ENCODE data around the gene RPS2.
A peak's percentile ranks its signal among the peaks of the same experiment; 100 is the strongest.

RPS2 gene

GRCh38 chr16:1971796-1972489 lies 7.3 kb upstream of the RPS2 start, which contains the start of gene TBL3 (continued):
- TF ChIP-seq, protein P1, sequence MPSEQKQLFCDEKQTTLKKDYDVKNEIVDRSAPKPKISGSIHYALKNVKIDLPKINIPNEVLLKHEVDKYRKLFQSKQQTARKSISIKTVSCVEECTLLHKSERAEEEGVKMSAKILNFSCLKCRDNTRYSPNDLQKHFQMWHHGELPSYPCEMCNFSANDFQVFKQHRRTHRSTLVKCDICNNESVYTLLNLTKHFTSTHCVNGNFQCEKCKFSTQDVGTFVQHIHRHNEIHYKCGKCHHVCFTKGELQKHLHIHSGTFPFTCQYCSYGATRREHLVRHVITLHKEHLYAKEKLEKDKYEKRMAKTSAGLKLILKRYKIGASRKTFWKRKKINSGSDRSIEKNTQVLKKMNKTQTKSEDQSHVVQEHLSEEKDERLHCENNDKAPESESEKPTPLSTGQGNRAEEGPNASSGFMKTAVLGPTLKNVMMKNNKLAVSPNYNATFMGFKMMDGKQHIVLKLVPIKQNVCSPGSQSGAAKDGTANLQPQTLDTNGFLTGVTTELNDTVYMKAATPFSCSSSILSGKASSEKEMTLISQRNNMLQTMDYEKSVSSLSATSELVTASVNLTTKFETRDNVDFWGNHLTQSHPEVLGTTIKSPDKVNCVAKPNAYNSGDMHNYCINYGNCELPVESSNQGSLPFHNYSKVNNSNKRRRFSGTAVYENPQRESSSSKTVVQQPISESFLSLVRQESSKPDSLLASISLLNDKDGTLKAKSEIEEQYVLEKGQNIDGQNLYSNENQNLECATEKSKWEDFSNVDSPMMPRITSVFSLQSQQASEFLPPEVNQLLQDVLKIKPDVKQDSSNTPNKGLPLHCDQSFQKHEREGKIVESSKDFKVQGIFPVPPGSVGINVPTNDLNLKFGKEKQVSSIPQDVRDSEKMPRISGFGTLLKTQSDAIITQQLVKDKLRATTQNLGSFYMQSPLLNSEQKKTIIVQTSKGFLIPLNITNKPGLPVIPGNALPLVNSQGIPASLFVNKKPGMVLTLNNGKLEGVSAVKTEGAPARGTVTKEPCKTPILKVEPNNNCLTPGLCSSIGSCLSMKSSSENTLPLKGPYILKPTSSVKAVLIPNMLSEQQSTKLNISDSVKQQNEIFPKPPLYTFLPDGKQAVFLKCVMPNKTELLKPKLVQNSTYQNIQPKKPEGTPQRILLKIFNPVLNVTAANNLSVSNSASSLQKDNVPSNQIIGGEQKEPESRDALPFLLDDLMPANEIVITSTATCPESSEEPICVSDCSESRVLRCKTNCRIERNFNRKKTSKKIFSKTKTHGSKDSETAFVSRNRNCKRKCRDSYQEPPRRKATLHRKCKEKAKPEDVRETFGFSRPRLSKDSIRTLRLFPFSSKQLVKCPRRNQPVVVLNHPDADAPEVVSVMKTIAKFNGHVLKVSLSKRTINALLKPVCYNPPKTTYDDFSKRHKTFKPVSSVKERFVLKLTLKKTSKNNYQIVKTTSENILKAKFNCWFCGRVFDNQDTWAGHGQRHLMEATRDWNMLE (tag by site-specific recombination; conservative IDR thresholded peaks at IDR 0.05; ENCODE audit: low read depth) = peak; percentile 95
- TF ChIP-seq GLI4 (tag by site-specific recombination; IDR thresholded peaks at IDR 0.05) = no peak
- TF ChIP-seq ZNF791 (tag by site-specific recombination; IDR thresholded peaks at IDR 0.05) = no peak
- no peak for TF ChIP-seq ZNF571 (tag by site-specific recombination; IDR thresholded peaks at IDR 0.05)
- TF ChIP-seq GLIS2 (tag by site-specific recombination; IDR thresholded peaks at IDR 0.05) = peak; percentile 91
- TF ChIP-seq, protein P2, sequence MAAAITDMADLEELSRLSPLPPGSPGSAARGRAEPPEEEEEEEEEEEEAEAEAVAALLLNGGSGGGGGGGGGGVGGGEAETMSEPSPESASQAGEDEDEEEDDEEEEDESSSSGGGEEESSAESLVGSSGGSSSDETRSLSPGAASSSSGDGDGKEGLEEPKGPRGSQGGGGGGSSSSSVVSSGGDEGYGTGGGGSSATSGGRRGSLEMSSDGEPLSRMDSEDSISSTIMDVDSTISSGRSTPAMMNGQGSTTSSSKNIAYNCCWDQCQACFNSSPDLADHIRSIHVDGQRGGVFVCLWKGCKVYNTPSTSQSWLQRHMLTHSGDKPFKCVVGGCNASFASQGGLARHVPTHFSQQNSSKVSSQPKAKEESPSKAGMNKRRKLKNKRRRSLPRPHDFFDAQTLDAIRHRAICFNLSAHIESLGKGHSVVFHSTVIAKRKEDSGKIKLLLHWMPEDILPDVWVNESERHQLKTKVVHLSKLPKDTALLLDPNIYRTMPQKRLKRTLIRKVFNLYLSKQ (tag by site-specific recombination; IDR thresholded peaks at IDR 0.05; ENCODE audit: borderline replicate concordance) = 0 out of 2 replicates have a peak, but pooled peaks have one; percentile 2
- TF ChIP-seq ZNF626 (tag by site-specific recombination; IDR thresholded peaks at IDR 0.05) = no peak
- TF ChIP-seq ZNF660 (tag by site-specific recombination; IDR thresholded peaks at IDR 0.05) = peak; percentile 88
- TF ChIP-seq RBAK (tag by site-specific recombination; IDR thresholded peaks at IDR 0.05) = no peak
- no peak for TF ChIP-seq HOXA7 (CRISPR knock-in tag; IDR thresholded peaks at IDR 0.05; ENCODE audit: borderline replicate concordance)
- TF ChIP-seq KLF16 (tag by site-specific recombination; IDR thresholded peaks at IDR 0.05) = peak; percentile 92
- no peak for TF ChIP-seq ZNF366 (tag by site-specific recombination; conservative IDR thresholded peaks at IDR 0.05)
- peak; percentile 95 for TF ChIP-seq PBX3 (CRISPR knock-in tag; IDR thresholded peaks at IDR 0.05)
- TF ChIP-seq ZFHX2 (tag by site-specific recombination; conservative IDR thresholded peaks at IDR 0.05) = peak; percentile 86
- 0 out of 2 replicates have a peak, but pooled peaks have one; percentile 72 for TF ChIP-seq HOXC10 (CRISPR knock-in tag; IDR thresholded peaks at IDR 0.05)
- TF ChIP-seq, protein P3, sequence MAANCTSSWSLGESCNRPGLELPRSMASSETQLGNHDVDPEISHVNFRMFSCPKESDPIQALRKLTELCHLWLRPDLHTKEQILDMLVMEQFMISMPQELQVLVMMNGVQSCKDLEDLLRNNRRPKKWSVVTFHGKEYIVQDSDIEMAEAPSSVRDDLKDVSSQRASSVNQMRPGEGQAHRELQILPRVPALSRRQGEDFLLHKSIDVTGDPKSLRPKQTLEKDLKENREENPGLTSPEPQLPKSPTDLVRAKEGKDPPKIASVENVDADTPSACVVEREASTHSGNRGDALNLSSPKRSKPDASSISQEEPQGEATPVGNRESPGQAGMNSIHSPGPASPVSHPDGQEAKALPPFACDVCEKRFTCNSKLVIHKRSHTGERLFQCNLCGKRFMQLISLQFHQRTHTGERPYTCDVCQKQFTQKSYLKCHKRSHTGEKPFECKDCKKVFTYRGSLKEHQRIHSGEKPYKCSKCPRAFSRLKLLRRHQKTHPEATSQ (tag by site-specific recombination; IDR thresholded peaks at IDR 0.05) = no peak
- TF ChIP-seq ZNF692 (tag by site-specific recombination; IDR thresholded peaks at IDR 0.05) = peak; percentile 85
- TF ChIP-seq OVOL3 (tag by site-specific recombination; IDR thresholded peaks at IDR 0.05) = peak; percentile 82
- TF ChIP-seq YY2 (tag by site-specific recombination; IDR thresholded peaks at IDR 0.05) = peak; percentile 98
- TF ChIP-seq ZNF768 (tag by site-specific recombination; IDR thresholded peaks at IDR 0.05) = no peak
- TF ChIP-seq ZNF354C (tag by site-specific recombination; IDR thresholded peaks at IDR 0.05; ENCODE audit: borderline replicate concordance, low read depth) = no peak
- TF ChIP-seq ZNF239 (tag by site-specific recombination; IDR thresholded peaks at IDR 0.05) = peak; percentile 68; the same call in 1 of the 2 replicates
- TF ChIP-seq, protein P4, sequence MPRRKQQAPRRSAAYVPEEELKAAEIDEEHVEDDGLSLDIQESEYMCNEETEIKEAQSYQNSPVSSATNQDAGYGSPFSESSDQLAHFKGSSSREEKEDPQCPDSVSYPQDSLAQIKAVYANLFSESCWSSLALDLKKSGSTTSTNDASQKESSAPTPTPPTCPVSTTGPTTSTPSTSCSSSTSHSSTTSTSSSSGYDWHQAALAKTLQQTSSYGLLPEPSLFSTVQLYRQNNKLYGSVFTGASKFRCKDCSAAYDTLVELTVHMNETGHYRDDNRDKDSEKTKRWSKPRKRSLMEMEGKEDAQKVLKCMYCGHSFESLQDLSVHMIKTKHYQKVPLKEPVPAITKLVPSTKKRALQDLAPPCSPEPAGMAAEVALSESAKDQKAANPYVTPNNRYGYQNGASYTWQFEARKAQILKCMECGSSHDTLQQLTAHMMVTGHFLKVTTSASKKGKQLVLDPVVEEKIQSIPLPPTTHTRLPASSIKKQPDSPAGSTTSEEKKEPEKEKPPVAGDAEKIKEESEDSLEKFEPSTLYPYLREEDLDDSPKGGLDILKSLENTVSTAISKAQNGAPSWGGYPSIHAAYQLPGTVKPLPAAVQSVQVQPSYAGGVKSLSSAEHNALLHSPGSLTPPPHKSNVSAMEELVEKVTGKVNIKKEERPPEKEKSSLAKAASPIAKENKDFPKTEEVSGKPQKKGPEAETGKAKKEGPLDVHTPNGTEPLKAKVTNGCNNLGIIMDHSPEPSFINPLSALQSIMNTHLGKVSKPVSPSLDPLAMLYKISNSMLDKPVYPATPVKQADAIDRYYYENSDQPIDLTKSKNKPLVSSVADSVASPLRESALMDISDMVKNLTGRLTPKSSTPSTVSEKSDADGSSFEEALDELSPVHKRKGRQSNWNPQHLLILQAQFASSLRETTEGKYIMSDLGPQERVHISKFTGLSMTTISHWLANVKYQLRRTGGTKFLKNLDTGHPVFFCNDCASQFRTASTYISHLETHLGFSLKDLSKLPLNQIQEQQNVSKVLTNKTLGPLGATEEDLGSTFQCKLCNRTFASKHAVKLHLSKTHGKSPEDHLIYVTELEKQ (tag by site-specific recombination; IDR thresholded peaks at IDR 0.05; ENCODE audit: borderline replicate concordance) = no peak; the same call in 1 of the 2 replicates
- peak; percentile 88 for TF ChIP-seq ZFP37 (tag by site-specific recombination; IDR thresholded peaks at IDR 0.05)
- TF ChIP-seq ZNF146 (tag by site-specific recombination; IDR thresholded peaks at IDR 0.05) = peak; percentile 39
- no peak for TF ChIP-seq ZNF184 (tag by site-specific recombination; IDR thresholded peaks at IDR 0.05)
